GM12892 (cell line): Measurements from ENCODE around the gene LMF1.

Source experiments
- DNase-seq: peaks from one replicate; pipeline ENCODE4 v3.0.0; 2011; ENCODE audit not compliant: insufficient read length
- FAIRE-seq: peaks from 2 replicates; lab custom pipeline; 2011; peaks lifted over from hg19 to GRCh38; lab: Jason Lieb, UNC
- POLR2A ChIP-seq: IDR thresholded peaks from 2 replicates; pipeline ENCODE4 v1.6.1; 2011; ENCODE audit warnings: low read depth, low read length, control low read depth
- POLR2AphosphoS5 ChIP-seq: IDR thresholded peaks from 2 replicates; pipeline ENCODE4 v1.6.1; 2011; ENCODE audit warnings: low read depth, low read length, control low read depth
- TAF1 ChIP-seq: IDR thresholded peaks from 2 replicates; pipeline ENCODE4 v1.6.1; 2011; ENCODE audit warnings: low read depth, mild to moderate bottlenecking, control low read depth, low read length, borderline replicate concordance

The LMF1 gene

GRCh38 chr16:832652-833336 lies 138.0 kb downstream of the LMF1 start:
- FAIRE-seq = no peak
- no peak for TF ChIP-seq TAF1
- TF ChIP-seq POLR2A = no peak
- no peak for TF ChIP-seq POLR2AphosphoS5
- no peak for DNase-seq

- DNase-seq (no peak), FAIRE-seq (no peak)
- TF ChIP-seq POLR2A = no peak
- TF ChIP-seq POLR2AphosphoS5 = no peak
- TF ChIP-seq TAF1 = no peak
Measured at GRCh38 chr16:831571-832413, 139.0 kb downstream of the LMF1 start.

DNA sequence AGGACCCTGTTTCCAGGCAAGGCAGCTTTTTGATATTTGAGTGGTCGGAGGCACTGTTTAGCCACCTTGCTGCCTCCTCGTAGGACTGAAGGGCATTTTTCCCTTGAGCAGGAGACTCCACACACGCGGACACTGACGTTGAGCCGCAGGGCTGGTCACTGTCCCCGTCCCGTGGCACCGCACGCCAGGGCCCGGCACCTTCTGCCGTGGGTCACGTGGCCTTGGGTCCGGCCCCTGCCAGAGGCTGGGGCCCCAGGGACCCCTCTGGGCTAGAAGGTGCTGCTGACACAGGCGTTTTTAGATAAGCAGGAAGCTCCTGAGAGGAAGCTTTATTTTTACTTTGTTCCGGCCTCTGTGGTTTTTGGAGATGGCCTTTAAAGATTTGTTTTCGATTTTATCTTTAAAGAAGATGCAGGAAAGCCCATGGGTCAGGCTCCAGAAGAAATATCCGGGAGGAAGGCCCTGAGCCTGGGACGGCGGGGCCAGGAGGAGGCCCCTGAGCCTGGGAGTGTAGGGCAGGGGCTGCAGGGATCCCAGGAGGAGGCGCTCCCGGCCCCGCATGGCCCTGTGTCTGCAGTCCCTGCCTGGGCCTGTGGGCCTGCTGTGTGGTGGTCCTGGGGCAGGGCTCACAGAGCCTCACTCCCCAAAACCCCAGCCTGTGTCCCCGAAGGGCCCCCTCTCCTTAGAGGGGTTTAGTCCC lies 139.8 kb downstream of the LMF1 start:
- DNase-seq (no peak), FAIRE-seq (no peak)
- TF ChIP-seq POLR2A (no peak), POLR2AphosphoS5 (no peak), TAF1 (no peak)

GRCh38 chr16:830107-830870 lies 140.5 kb downstream of the LMF1 start:
- no peak for FAIRE-seq
- TF ChIP-seq POLR2AphosphoS5 (no peak), TAF1 (no peak), POLR2A (no peak)
- no peak for DNase-seq

DNA sequence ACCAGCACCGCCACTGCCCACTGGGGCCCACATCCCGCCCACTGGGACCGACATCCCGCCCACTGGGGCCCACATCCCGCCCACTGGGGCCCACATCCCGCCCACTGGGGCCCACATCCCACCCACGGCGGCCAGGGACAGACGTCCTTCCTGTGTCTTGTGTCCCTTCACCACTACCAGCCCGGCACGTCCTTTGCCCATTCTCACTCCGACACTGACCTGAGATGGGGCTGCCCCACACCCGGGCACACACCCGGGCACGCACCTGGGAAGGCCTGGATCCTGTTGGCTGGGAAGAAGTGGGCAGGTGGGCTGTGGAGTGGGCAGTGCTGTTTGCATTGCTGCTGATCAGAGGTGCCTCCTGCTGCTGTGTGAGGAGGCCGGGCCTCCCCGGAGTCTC lies 141.9 kb downstream of the LMF1 start:
- DNase-seq (no peak), FAIRE-seq (no peak)
- no peak for TF ChIP-seq TAF1
- no peak for TF ChIP-seq POLR2A
- no peak for TF ChIP-seq POLR2AphosphoS5

DNA sequence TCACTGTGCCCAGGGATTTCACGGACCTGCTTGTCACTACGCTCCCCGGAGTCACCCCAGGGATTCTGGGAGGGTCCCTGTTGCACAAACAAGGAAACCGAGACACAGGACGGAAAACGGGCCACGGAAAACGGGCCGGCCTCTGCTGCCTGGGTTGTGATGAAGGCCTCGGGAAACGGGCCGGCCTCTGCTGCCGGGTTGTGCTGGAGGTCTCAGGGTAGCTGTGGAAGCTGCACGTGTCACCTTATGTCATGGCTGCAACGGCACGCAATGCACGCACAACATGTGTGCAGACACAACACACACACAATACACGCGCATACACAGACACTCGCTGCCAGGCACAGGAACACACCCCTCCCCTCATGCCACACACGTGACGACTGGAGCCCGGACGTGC lies 143.3 kb downstream of the LMF1 start:
- FAIRE-seq (no peak), DNase-seq (no peak)
- TF ChIP-seq POLR2AphosphoS5 = no peak

DNA sequence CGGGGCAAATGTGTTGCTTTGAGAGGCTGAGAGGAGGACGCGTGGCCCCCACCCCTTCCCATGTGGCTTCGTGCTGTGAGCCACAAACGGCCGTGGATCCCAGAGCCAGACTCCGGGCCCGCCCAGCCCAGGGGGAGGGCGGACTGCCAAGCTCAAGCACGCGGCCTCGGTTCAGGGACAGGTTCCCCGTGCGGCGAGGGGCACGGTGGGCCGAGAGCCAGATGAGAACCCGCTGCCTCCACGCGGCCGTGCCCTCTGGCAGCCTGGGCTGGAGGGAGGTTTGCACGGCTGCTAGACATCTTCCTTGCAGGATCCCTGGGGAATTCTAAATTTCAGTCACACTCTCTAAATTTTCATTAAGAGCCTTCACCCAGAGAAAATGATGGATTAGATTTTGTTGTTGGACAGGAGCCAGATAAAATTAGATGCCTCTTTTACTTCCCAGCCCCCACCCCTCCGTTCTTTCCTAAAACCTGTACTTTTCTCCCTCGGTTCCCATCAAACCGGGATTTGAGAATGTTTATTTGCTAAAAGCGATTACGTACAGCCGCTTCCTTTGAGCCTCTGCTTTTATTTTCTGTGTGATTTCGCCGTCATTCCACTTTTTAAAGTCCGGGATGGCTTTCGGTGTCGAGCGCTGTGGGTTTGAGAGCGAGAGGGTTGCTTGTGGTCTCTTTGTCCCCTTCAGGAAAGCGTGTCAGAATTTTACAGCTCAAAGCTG lies 145.3 kb downstream of the LMF1 start:
- TF ChIP-seq POLR2A (no peak), POLR2AphosphoS5 (no peak), TAF1 (no peak)
- FAIRE-seq (no peak), DNase-seq (no peak)

DNA sequence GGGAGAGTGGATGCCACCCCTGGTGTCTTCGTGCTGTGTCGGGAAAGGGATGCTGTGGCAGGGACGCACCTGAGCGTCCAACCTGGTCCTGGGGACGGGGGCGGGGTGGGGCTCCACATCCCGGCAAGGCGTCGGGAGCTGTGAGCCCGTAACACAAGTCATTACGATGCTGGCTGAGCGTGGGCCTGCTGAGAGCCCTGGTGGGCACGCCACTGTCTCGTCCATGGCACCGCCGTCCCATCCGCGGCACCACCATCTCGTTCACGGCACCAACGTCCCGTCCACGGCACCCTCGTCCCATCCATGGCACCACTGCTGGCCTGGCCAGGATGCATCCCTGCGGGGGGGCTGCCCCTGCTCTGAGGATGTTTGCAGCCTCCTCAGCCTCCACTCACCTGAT lies 146.2 kb downstream of the LMF1 start:
- no peak for FAIRE-seq
- no peak for DNase-seq
- TF ChIP-seq POLR2A = no peak

DNA sequence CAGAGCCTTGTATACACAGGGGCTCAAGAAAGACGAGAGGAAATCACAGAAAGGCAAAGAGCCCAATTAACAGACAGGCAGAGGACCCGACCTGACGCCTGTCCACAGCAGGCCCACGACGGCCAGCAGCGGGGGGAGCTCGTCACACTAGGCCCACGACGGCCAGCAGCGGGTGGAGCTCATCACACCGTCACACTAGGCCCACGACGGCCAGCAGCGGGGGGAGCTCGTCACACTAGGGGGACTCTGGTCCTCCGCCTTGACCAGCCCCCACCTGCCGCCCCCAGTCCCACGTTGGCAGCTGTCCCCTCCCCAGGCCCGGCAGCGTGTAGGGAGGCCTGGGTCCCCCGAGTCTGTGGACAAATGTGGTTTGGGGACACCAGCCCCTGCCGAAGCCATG lies 146.6 kb downstream of the LMF1 start:
- no peak for TF ChIP-seq POLR2AphosphoS5
- FAIRE-seq (no peak), DNase-seq (no peak)

DNA sequence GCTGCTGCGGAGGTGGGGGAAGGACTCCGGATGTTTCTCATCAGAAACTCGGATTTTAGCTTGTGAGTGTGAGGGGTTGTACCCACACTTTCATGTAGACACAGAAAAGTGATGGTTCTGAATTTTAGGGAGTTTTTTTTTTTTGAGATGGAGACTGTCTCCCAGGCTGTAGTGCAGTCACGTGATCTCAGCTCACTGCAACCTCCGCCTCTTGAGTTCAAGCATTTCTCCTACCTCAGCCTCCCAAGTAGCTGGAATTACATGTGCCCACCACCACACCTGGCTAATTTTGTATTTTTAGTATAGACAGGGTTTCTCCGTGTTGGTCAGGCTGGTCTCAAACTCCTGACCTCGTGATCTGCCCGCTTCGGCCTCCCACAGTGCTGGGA lies 147.9 kb downstream of the LMF1 start:
- no peak for TF ChIP-seq TAF1
- no peak for FAIRE-seq
- DNase-seq = no peak

- TF ChIP-seq TAF1 = no peak
- no peak for TF ChIP-seq POLR2A
- no peak for TF ChIP-seq POLR2AphosphoS5
- FAIRE-seq (no peak), DNase-seq (no peak)
Measured at GRCh38 chr16:822174-822908, 148.4 kb downstream of the LMF1 start.
